Neural cell (in vitro differentiated cells): ENCODE measurements around the gene TNFRSF14. TPM values are rescaled to one million over a fixed set of nuclear protein-coding genes. Genes with fewer than 3 reads are reported as not detected.

Source experiments
- H2AFZ ChIP-seq: fragments of 200-600, 300-800 bp; sonication (generic), shearing (Covaris generic); 2 replicates; pipeline ENCODE4 v1.6.0; 2014; ENCODE audit warnings: low read depth, mild to moderate bottlenecking, antibody characterized with exemption, low read length, moderate library complexity
- H3F3A ChIP-seq: fragments of 200-600 bp; shearing (Covaris generic); 2 replicates; pipeline ENCODE4 v1.6.1; 2016; ENCODE audit warnings: mild to moderate bottlenecking, moderate library complexity, mixed read lengths, antibody characterized with exemption, low read length; ENCODE audit not compliant: insufficient read depth, poor library complexity, severe bottlenecking
- H3K27ac ChIP-seq: fragments of 200-600, 300-800 bp; sonication (generic), shearing (Covaris generic); 2 replicates; pipeline ENCODE4 v1.5.1; 2014; ENCODE audit warnings: mild to moderate bottlenecking, low read length, moderate library complexity
- H3K27me3 ChIP-seq: fragments of 300-800, 200-600 bp; sonication (generic), shearing (Covaris generic); 2 replicates; pipeline ENCODE4 v1.6.0; 2014; ENCODE audit warnings: mild to moderate bottlenecking, low read depth, low read length, moderate library complexity; ENCODE audit not compliant: insufficient read depth
- H3K36me3 ChIP-seq: fragments of 300-800, 200-600 bp; sonication (generic), shearing (Covaris generic); 2 replicates; pipeline ENCODE4 v1.5.1; 2014; ENCODE audit warnings: mild to moderate bottlenecking, antibody characterized with exemption, low read length, moderate library complexity; ENCODE audit not compliant: insufficient read depth
- H3K4me2 ChIP-seq: fragments of 300-800, 200-600 bp; sonication (generic), shearing (Covaris generic); 2 replicates; pipeline ENCODE4 v1.6.0; 2014; ENCODE audit warnings: mild to moderate bottlenecking, low read length
- H3K4me3 ChIP-seq: fragments of 300-800, 200-600 bp; sonication (generic), shearing (Covaris generic); 2 replicates; pipeline ENCODE4 v1.5.1; 2014; ENCODE audit warnings: mild to moderate bottlenecking, low read length, moderate library complexity
- H3K79me2 ChIP-seq: fragments of 200-600 bp; shearing (Covaris generic); replicated peaks from 2 replicates; pipeline ENCODE4 v1.6.0; 2014; ENCODE audit warnings: mild to moderate bottlenecking, low read length, moderate library complexity; ENCODE audit not compliant: insufficient read depth
- H3K9ac ChIP-seq: fragments of 300-800, 200-600 bp; sonication (generic), shearing (Covaris generic); 2 replicates; pipeline ENCODE4 v1.6.1; 2016; ENCODE audit warnings: mild to moderate bottlenecking, low read length, mixed read lengths
- H3K9me2 ChIP-seq: fragments of 200-600 bp; shearing (Covaris generic); 2 replicates; pipeline ENCODE4 v1.6.1; 2016; ENCODE audit warnings: mild to moderate bottlenecking, low read length, mixed read lengths; ENCODE audit not compliant: insufficient read depth
- H3K9me3 ChIP-seq: fragments of 200-600, 300-800 bp; sonication (generic), shearing (Covaris generic); 2 replicates; pipeline ENCODE4 v1.6.1; 2016; ENCODE audit warnings: mild to moderate bottlenecking, mixed run types, low read length, moderate library complexity, mixed read lengths
- H4K20me1 ChIP-seq: fragments of 200-600 bp; shearing (Covaris generic); 2 replicates; pipeline ENCODE4 v1.6.1; 2016; ENCODE audit warnings: mild to moderate bottlenecking, mixed run types; ENCODE audit not compliant: insufficient read depth
- EP300 ChIP-seq: fragments of 450-650 bp; conservative IDR thresholded peaks from 2 replicates; pipeline ENCODE4 v1.6.1; 2014; ENCODE audit warnings: antibody characterized with exemption, mild to moderate bottlenecking, moderate library complexity; ENCODE audit not compliant: poor library complexity, severe bottlenecking
- EZH2 ChIP-seq: fragments of 200-600, 300-800 bp; shearing (Covaris generic), sonication (generic); IDR thresholded peaks from 2 replicates; pipeline ENCODE4 v1.6.1; 2014; ENCODE audit warnings: antibody characterized with exemption, low read length, borderline replicate concordance, mild to moderate bottlenecking; ENCODE audit not compliant: insufficient read depth, poor library complexity, severe bottlenecking
- MXI1 ChIP-seq: fragments of 450-650 bp; conservative IDR thresholded peaks from 2 replicates; pipeline ENCODE4 v1.6.1; 2014; ENCODE audit warnings: antibody characterized with exemption, mild to moderate bottlenecking; ENCODE audit not compliant: poor library complexity, severe bottlenecking
- POLR2AphosphoS5 ChIP-seq: IDR thresholded peaks from 2 replicates; pipeline ENCODE4 v1.6.1; 2012
- RAD21 ChIP-seq: fragments of 450-650 bp; conservative IDR thresholded peaks from 2 replicates; pipeline ENCODE4 v1.6.1; 2014; ENCODE audit warnings: antibody characterized with exemption, mild to moderate bottlenecking, moderate library complexity
- REST ChIP-seq: IDR thresholded peaks from 2 replicates; pipeline ENCODE4 v1.6.1; 2012; ENCODE audit warnings: borderline replicate concordance
- SMC3 ChIP-seq: fragments of 450-650 bp; conservative IDR thresholded peaks from 2 replicates; pipeline ENCODE4 v1.6.1; 2014; ENCODE audit warnings: antibody characterized with exemption, mild to moderate bottlenecking, moderate library complexity; ENCODE audit not compliant: poor library complexity
- TAF1 ChIP-seq: IDR thresholded peaks from 2 replicates; pipeline ENCODE4 v1.6.1; 2012; ENCODE audit warnings: low read depth
- polyA plus RNA-seq: library from polyadenylated mRNA; depleted of rRNA; stranded (reverse); fragments of >200 nt; gene quantifications from 2 replicates; pipeline ENCODE4 v1.2.3, GENCODE V29; 2014
- TF ChIP-seq, protein P1 (sequence below): fragments of 450-650 bp; IDR thresholded peaks from 2 replicates; pipeline ENCODE4 v1.5.1; 2014; ENCODE audit warnings: antibody characterized with exemption, mild to moderate bottlenecking, moderate library complexity; ENCODE audit not compliant: poor library complexity, severe bottlenecking

Gene TNFRSF14
- polyA plus RNA-seq, 1 donor from 2014 or later = 1.1 TPM

- no peaks in the 10 kb centered on the region for H3K9me2 ChIP-seq
- no peaks in the 10 kb centered on the region for H3K36me3 ChIP-seq
- H3K79me2 ChIP-seq = no peaks in the 10 kb centered on the region
- no peak overlapping the region for H2AFZ ChIP-seq
- no peaks in the 10 kb centered on the region for H3K27me3 ChIP-seq
- H3K4me2 ChIP-seq = no peak overlapping the region
- H3K9me3 ChIP-seq = no peaks in the 10 kb centered on the region
- no peaks in the 10 kb centered on the region for H3F3A ChIP-seq
- H3K4me3 ChIP-seq = no peak overlapping the region
- TF ChIP-seq, protein P1, sequence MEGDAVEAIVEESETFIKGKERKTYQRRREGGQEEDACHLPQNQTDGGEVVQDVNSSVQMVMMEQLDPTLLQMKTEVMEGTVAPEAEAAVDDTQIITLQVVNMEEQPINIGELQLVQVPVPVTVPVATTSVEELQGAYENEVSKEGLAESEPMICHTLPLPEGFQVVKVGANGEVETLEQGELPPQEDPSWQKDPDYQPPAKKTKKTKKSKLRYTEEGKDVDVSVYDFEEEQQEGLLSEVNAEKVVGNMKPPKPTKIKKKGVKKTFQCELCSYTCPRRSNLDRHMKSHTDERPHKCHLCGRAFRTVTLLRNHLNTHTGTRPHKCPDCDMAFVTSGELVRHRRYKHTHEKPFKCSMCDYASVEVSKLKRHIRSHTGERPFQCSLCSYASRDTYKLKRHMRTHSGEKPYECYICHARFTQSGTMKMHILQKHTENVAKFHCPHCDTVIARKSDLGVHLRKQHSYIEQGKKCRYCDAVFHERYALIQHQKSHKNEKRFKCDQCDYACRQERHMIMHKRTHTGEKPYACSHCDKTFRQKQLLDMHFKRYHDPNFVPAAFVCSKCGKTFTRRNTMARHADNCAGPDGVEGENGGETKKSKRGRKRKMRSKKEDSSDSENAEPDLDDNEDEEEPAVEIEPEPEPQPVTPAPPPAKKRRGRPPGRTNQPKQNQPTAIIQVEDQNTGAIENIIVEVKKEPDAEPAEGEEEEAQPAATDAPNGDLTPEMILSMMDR = no peak
- TF ChIP-seq REST (no peak), MXI1 (no peak), POLR2AphosphoS5 (no peak)
- H3K9ac ChIP-seq = no peak overlapping the region
- H4K20me1 ChIP-seq = no peaks in the 10 kb centered on the region
- H3K27ac ChIP-seq = no peak overlapping the region
Measured at GRCh38 chr1:2589431-2590232, 33.5 kb downstream of the TNFRSF14 start.

DNA sequence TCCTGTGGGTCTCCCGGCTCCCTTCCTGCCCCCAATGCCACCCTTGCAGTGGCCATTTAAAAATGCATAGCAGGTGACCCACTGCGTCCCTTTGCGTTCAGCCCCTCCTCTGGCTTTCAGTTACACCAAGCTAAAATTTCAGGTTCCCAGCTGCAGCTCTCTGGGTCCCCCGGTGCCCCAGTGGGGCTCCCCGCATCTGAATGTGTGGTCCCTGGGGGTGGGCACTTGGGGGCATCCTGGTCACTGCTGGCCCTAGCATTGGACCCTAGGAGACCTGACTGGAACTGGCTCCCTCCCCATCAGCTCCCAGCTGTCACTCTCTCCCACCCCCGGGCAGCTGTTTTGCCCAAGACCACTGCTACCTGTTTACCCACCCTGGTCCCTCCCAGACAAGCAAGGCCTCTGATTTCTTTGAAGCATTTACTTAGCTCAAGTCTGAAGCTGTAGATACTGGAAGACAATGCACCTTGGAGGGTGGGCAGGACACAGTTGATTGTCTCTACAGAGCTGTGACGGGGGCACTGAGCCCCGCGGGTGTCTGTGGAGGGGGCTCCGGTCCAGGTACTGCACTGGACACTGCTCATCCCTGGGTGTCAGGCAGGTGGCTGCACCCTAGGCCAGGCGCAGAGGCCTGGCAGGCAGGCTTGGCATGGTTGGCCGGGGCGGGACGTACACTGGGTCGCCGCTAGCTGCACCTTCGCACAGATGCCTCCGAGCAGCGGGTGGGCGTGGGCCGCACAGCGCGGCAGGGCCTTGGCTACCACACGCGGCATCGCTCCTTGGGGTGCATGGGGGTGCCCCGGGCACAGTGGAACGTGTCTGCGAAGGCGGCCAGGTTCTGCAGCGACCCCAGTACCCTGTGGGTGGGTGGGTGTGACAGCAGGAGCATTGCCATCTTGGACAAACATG is 34.3 kb downstream of the TNFRSF14 start:
- no peaks in the 10 kb centered on the region for H3K9me2 ChIP-seq
- TF ChIP-seq TAF1 (no peak), REST (no peak), RAD21 (no peak), POLR2AphosphoS5 (no peak), MXI1 (no peak), EZH2 (no peak), SMC3 (no peak), EP300 (no peak)
- TF ChIP-seq, protein P1 = no peak
- H3K27me3 ChIP-seq = no peaks in the 10 kb centered on the region
- no peaks in the 10 kb centered on the region for H3K79me2 ChIP-seq
- H3F3A ChIP-seq = no peaks in the 10 kb centered on the region
- no peaks in the 10 kb centered on the region for H3K9me3 ChIP-seq
- no peak overlapping the region for H3K27ac ChIP-seq
- H3K36me3 ChIP-seq = no peaks in the 10 kb centered on the region
- H4K20me1 ChIP-seq = no peaks in the 10 kb centered on the region
- no peak overlapping the region for H2AFZ ChIP-seq
- no peak overlapping the region for H3K4me2 ChIP-seq
- no peak overlapping the region for H3K9ac ChIP-seq
- H3K4me3 ChIP-seq = no peak overlapping the region
